ENCODE measurements around the gene CAMKMT. TPM values are rescaled to one million over a fixed set of nuclear protein-coding genes. Genes with fewer than 3 reads are reported as not detected.
A peak's percentile ranks its signal among the peaks of the same experiment; 100 is the strongest.

Gene CAMKMT
- total and polyA plus RNA-seq, 9 of the 15 experiments (the other 6 are each of a cell fraction or from before 2014, with no cell fraction given), result 1.6 to 15.3 (median 7.4) TPM

GRCh38 chr2:44361330-44362206, at the start of gene CAMKMT, which contains the start of gene PREPL (continued):
- TF ChIP-seq IRF9 (tag; IDR thresholded peaks at IDR 0.05) (peak; percentile 86), FOXA3 (CRISPR knock-in tag; conservative IDR thresholded peaks at IDR 0.05 in 1 of 2, IDR thresholded peaks at IDR 0.05 in 1 of 2) (0 out of 4 replicates have a peak, but pooled peaks of 1 of the 2 experiments have one; percentile 8), MXD1 (CRISPR knock-in tag; IDR thresholded peaks at IDR 0.05; ENCODE audit: borderline replicate concordance, poor library complexity, severe bottlenecking) (no peak), ZNF197 (CRISPR knock-in tag; IDR thresholded peaks at IDR 0.05; ENCODE audit: low read depth) (peak; percentile 92), HMG20A (CRISPR knock-in tag; conservative IDR thresholded peaks at IDR 0.05) (no peak), YY1 (IDR thresholded peaks at IDR 0.05; ENCODE audit: borderline replicate concordance in 1 of 3, control insufficient read depth in 1 of 3, extremely low read depth in 1 of 3, insufficient read depth in 3 of 3, insufficient read length in 1 of 3, insufficient replicate concordance in 2 of 3, low read depth in 1 of 3, low read length in 2 of 3) (peak; percentile 96 to 99 (median 98)), CHD2 (IDR thresholded peaks at IDR 0.05; ENCODE audit: low read depth, low read length) (no peak), VEZF1 (CRISPR knock-in tag; IDR thresholded peaks at IDR 0.05) (peak; percentile 78), LEF1 (IDR thresholded peaks at IDR 0.05) (0 out of 2 replicates have a peak, but pooled peaks have one; percentile 23), ZNF785 (CRISPR knock-in tag; IDR thresholded peaks at IDR 0.05) (no peak), ZNF76 (CRISPR knock-in tag; IDR thresholded peaks at IDR 0.05; ENCODE audit: borderline replicate concordance) (no peak), GABPB1 (CRISPR knock-in tag; IDR thresholded peaks at IDR 0.05) (peak; percentile 89), REST (IDR thresholded peaks at IDR 0.05; ENCODE audit: borderline replicate concordance) (peak; percentile 98), REST (CRISPR knock-in tag; IDR thresholded peaks at IDR 0.05; ENCODE audit: low read depth) (no peak; the same call in 1 of the 2 replicates)
